NCI-H1436 (cell line): ENCODE measurements around the gene CETP.
"Not testable (repeated sequence)": the region's sequence is repeated elsewhere in the genome, so short reads cannot be mapped to it uniquely, and the experiment has no call there.

Experiments
- DNase-seq: peaks from one replicate; lab custom pipeline; 2025; lab: John Stamatoyannopoulos, UW

The CETP gene

GRCh38 chr16:56933828-56934598 lies 27.7 kb upstream of the CETP start:
- no peak for DNase-seq

- not testable (repeated sequence) for DNase-seq
Observed at GRCh38 chr16:56934599-56935145, 27.1 kb upstream of the CETP start.

GRCh38 chr16:56935201-56935600 lies 26.5 kb upstream of the CETP start:
- DNase-seq, result no peak

- no peak for DNase-seq
Observed at GRCh38 chr16:56936491-56936890, 25.3 kb upstream of the CETP start.

GRCh38 chr16:56936950-56937349 lies 24.8 kb upstream of the CETP start:
- DNase-seq, result no peak

- no peak for DNase-seq
Observed at GRCh38 chr16:56938664-56939513, 22.9 kb upstream of the CETP start.

- DNase-seq, result peak; percentile 73
Observed at GRCh38 chr16:56939801-56940200, 21.9 kb upstream of the CETP start.

- DNase-seq, result no peak
Observed at GRCh38 chr16:56941092-56941491, 20.7 kb upstream of the CETP start.

- no peak for DNase-seq
Observed at GRCh38 chr16:56941856-56942331, 19.9 kb upstream of the CETP start.

GRCh38 chr16:56943761-56944375 lies 17.9 kb upstream of the CETP start:
- no peak for DNase-seq

GRCh38 chr16:56944954-56945839 lies 16.6 kb upstream of the CETP start:
- no peak for DNase-seq

GRCh38 chr16:56945847-56946527 lies 15.8 kb upstream of the CETP start:
- DNase-seq, result no peak

- no peak for DNase-seq
Observed at GRCh38 chr16:56946767-56947603, 14.8 kb upstream of the CETP start.

- DNase-seq, result no peak
Observed at GRCh38 chr16:56947604-56947995, 14.2 kb upstream of the CETP start.

- DNase-seq, result no peak
Observed at GRCh38 chr16:56948234-56948633, 13.5 kb upstream of the CETP start.

- DNase-seq, result no peak
Observed at GRCh38 chr16:56950051-56950450, 11.7 kb upstream of the CETP start.

- DNase-seq, result no peak
Observed at GRCh38 chr16:56950455-56950854, 11.3 kb upstream of the CETP start.

GRCh38 chr16:56950881-56951771 lies 10.6 kb upstream of the CETP start:
- peak; percentile 39 for DNase-seq

GRCh38 chr16:56953006-56953405 lies 8.7 kb upstream of the CETP start:
- DNase-seq, result no peak
